Inferior parietal cortex (tissue), 1 donor: ENCODE measurements around the gene CCDC138.

ENCODE experiments used
- DNase-seq: peaks from one replicate; pipeline ENCODE4 v3.0.0-alpha.2; 2016; ENCODE audit errors: extremely low spot score

CCDC138 gene

DNA sequence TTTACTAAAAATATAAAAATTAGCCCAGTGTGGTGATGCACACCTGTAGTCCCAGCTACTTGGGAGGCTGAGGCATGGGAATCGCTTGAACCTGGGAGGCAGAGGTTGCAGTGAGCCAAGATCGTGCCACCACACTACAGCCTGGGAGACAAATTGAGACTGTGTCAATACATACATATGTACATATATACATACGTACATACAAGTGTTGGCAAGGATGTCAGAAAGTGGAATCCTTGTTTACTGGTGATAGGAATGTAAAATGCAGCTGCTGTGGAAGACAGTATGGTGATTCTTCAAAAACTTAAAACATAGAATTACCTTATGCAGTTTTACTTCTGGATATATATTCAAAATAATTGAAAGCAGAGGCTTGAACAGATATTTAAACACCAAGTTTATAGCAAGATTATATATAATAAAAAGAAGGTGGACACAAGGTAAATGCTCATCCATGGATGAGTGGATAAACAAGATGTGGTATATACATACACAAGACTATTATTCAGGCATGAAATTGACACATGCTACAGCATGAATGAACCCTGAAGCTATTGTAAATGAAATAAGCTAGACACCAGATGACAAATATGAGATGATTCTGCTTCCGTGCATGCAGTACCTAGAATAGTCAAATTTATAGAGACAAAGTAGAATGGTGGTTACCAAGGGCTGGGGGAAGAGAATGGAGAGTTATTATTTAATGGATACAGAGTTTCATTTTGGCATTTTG, 43.2 kb downstream of the CCDC138 start:
- DNase-seq: no peak

- DNase-seq: no peak
These were observed 46.6 kb downstream of the CCDC138 start for GRCh38 chr2:108833219-108833618.

- DNase-seq: no peak
These were observed 48.0 kb downstream of the CCDC138 start for GRCh38 chr2:108834620-108835019.

GRCh38 chr2:108835040-108835439, 48.5 kb downstream of the CCDC138 start:
- no peak for DNase-seq

GRCh38 chr2:108837198-108837597, 50.6 kb downstream of the CCDC138 start:
- DNase-seq: no peak

DNA sequence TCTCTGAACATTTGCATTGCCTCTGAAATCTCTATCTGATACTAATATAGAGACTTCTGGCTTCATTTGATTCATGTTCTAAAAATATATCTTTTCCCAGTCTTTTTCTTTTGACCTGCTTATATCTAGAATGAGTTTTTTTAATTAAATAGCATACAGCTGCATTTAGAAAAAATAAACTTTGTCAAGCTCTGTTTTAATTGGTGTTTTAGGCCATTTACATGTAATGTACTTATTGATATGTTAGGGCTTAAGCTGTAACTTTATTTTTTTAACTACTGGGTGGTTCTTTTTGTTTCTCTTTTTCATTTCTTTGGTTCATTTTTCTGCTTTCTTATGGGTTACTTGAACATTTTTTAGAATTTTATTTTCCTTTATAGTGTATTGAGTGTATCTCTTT, 54.9 kb downstream of the CCDC138 start:
- DNase-seq: no peak

- DNase-seq: no peak
These were observed 59.4 kb downstream of the CCDC138 start for GRCh38 chr2:108845923-108846322.

DNA sequence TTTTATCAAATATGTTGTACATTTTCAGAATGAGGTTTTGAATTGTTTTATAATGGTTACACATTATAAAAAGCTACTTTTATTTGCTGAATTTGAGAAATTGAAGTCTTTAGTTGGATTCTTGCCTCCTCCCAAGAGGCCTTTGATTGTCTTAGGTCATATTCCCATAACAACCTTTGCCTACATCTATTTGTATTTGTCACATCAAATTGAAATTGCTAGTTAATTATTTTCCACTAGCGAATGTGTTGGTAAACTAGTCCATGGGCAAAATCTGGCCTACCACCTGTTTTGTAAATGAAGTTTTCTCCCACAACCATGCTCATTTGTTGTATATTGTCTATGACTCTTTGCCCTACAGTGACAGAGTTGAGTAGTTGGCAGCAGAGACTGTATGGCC, 60.4 kb downstream of the CCDC138 start:
- DNase-seq: no peak

- no peak for DNase-seq
These were observed 65.8 kb downstream of the CCDC138 start for GRCh38 chr2:108852375-108852774.

- no peak for DNase-seq
These were observed 66.8 kb downstream of the CCDC138 start for GRCh38 chr2:108853421-108853820.

DNA sequence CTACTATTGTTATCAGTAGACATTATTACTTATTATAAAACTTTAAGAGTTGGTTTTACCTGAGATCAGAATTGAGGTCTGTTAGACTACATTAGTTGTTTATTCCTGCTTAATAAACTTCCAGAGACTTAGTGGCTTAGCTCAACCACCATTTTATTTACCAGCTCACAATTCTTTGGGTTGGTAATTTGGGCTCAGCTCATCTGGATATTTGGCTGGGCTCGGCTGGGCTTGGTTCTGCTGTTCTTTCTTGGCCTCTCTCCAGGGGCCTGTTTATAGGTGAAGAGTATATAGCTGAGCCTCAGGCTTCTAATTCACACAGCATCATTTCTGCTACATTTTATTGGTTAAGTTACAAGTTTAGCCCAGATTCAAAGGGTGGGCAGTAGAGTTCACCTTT, 67.9 kb downstream of the CCDC138 start:
- no peak for DNase-seq

DNA sequence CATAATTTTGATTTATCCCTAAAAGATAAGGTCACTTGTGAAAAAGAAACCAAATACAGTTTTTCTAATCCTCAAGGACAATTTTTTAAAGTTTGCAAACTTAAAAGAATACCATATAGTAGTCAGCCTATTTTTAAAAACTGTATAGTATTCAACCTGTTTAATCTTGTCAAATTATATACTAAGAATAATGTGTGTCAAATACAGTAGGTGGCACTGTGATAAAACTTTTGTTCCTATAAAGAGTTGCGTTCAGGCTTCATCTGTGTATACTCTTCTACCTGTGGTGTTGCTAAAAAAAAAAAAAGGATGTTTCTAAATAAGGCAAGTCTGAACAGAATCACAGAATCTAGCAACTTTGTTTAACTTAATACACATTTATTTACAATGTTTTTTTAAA, 68.6 kb downstream of the CCDC138 start:
- DNase-seq: peak; percentile 20

- DNase-seq: no peak
These were observed 72.3 kb downstream of the CCDC138 start for GRCh38 chr2:108858894-108859293.

GRCh38 chr2:108866041-108866440, 79.5 kb downstream of the CCDC138 start:
- DNase-seq: no peak

GRCh38 chr2:108868911-108869310, 82.3 kb downstream of the CCDC138 start:
- no peak for DNase-seq

DNA sequence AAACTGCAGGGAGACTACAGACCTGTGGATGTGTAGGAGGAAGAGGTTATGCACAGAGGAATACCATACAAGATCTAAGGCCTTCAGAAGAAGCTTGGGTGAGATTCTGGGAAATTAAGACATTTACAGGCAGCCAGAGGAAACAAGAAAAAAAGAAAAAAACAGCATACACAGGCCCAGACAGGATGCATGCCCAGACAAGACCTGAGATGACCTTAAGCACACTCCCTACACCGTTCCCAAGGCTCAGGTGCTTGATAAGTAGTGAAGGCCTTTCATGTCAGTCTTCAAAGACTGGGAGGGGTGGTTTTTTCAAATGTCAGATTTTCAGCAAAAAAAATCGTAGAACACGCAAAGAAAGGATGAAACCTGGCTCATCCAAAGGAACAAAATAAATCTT, 83.0 kb downstream of the CCDC138 start:
- no peak for DNase-seq

DNA sequence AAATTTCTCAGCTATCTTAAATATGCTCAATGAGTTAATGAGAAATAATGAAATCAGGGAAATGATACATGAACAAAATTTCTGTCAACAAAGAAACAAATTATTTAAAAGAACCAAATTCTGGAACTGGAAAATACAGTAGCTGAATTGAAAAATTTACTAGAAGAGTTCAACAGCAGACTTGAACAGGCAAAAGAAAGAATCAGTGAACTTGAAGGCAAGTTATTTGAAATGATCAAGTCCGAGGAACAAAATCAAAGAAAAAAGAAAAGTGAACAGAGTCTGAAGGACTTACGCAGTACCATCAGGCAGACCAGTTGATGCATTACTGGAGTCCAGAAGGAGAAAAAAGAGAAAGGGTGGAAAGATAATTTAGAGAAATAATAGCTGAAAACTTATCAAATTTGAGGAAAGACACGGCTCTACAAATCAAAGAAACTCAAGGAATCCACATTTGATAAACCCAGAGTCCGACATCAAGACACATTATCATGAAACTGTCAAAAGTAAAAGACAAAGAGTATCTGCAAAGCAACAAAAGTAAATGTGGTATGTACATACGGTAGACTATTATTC, 83.6 kb downstream of the CCDC138 start:
- DNase-seq: no peak

- DNase-seq: no peak
These were observed 90.9 kb downstream of the CCDC138 start for GRCh38 chr2:108877506-108877905.

DNA sequence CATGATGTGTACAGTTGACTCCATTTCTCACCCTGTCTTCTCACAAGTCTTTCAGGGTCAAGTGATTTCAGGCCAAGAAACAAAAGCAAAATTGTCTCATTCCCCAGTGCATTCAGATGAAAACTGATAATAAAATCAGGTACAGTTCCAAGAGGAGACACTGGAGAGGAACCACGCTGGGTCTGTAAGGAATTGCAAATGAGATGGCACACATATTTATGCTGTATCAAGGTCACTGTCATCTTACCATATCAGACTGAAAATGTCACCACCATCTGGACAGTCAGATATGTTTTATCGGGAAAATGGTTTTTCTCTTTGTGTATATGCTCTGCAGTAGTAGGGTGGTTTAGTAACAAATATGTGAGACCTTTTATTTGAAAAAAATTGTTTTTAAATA, 91.7 kb downstream of the CCDC138 start:
- DNase-seq: no peak

GRCh38 chr2:108884619-108885018, 98.0 kb downstream of the CCDC138 start:
- DNase-seq: no peak

- DNase-seq: no peak
These were observed 103.3 kb downstream of the CCDC138 start for GRCh38 chr2:108889907-108890306.

GRCh38 chr2:108893277-108893676, 106.7 kb downstream of the CCDC138 start:
- DNase-seq: no peak

- DNase-seq: no peak
These were observed 108.2 kb downstream of the CCDC138 start for GRCh38 chr2:108894766-108895165.

DNA sequence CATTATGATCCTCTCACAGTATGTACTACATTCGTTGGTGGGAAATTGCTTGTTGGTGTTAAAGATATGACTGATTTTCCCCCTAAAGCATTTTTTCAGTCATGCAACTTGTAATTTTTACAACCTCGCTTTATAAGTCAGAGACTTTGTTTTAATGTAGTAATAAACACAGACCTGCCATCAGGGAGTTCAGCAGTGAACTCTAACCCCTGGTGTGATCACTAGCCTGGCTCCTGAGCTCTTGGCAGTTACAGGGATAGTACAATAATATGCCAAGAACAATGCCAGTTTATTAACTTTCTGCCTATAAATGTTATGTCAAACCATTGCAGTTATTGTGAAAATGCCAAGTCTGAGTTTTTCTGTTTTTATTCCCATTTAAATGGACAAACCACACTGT, 108.6 kb downstream of the CCDC138 start:
- DNase-seq: no peak
